ENCODE results near the gene HIP1R.
A peak's percentile ranks its signal among the peaks of the same experiment; 100 is the strongest.

The HIP1R gene

DNA sequence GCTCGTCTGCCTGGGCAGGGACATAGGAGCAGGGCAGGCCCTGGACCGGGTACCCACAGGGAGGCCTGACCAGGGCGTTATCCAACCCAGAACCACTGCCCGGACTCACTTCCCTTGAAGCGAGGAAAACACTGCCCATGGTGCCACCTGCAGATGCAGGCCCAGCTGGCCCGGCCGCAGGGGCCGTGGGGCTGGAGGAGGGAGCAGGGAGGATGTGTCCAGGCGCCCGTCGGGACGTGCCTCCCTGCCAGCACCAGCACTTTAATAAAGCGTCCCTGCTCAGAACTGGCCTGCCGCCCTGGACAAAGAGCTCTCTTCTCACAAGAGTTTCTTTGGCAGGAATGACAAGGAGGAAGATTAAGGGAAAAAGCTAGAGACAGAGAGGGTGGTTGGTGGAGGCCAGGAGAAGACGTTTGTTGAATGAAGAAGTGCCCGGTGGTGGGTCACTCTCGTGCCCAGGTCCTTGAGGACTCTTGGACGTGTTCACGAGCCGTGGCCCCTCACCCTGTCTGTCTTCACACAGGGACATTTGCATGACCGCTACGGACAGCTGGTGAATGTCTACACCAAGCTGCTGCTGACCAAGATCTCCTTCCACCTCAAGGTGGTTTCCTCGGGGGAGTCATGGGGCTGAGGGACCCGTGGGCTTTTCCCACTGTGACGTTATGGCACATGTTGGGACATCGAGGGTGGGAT, 14.2 kb downstream of the HIP1R start:
- no peak for DNase-seq

- DNase-seq, result no peak
Observed at GRCh38 chr12:122850048-122850445, 14.8 kb downstream of the HIP1R start.

DNA sequence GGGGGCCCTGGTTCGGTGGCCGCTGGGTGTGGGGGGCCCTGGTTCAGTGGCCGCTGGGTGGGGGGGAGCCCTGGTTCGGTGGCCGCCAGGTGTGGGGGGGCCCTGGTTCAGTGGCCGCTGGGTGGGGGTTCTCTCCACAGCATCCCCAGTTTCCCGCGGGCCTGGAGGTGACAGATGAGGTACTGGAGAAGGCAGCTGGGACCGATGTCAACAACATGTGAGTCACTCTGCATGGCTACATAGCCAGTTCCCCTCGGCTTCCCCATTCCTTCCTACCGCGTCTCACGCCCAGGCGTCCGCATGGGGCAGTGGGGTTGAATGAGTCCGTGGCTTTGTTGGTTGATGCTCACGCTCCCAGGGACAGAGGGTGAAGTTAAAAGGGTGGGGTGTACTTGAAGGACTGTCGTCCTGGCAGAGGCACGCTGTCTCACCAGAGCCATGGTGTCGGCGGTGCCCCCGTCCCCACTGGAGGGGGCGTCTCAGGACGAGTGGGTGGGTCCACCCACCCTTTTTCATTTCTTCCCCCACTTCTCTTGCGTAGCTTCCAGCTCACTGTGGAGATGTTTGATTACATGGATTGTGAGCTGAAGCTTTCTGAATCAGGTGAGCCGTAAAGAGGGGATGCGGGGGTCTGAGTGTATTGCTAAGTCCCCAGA, 15.6 kb downstream of the HIP1R start:
- DNase-seq, result no peak

- no peak for DNase-seq
Observed at GRCh38 chr12:122851820-122852219, 16.6 kb downstream of the HIP1R start.

DNA sequence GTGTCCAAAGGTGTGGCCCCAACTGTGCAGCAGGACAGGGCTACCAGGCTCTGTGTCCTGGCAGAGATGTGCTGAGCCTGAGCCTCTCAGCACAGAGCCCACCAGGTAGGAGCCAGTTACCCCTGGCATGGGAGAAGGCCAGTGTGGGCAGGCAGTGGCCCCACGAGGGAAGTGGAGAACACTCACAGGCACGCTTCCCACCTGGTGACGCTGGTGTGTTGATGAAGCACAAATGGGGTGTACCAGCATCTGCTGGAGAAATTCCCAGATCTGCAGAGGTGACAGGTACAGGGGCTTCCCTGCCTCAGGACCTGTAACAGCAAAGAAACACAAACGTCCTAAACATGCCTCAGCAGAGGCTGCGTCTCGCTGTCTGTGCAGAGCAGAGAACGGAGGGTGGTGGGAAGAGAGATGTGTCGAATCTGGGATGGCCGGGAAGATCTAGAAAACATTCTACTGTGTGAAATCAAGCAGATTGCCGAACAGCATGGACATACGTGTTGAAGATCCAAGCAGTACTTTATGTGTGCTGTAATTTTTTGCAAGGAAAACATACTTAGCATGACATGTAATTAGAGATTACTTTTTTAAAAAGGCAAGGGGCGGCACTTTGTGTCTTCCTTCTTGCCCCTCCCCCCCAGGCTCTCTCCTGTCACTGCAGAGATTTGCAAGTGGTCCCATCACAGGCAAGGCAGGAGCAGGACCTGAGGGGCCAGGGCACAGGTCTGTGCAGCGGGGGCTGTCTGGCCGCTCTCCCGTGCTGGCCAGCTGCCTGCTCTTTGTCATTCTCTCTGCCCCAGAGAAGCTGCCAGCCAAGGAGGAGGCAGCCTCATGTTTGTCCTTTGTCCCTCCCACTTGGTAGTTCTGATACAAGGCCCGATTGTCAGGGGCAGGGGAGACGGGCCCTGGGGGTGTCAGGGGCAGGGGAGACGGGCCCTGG, 17.3 kb downstream of the HIP1R start:
- no peak for DNase-seq

GRCh38 chr12:122853582-122854245, 18.5 kb downstream of the HIP1R start:
- no peak for DNase-seq

GRCh38 chr12:122854554-122854953, 19.3 kb downstream of the HIP1R start:
- no peak for DNase-seq

GRCh38 chr12:122855071-122855829, 20.0 kb downstream of the HIP1R start:
- no peak for DNase-seq

- no peak for DNase-seq
Observed at GRCh38 chr12:122855928-122856831, 20.9 kb downstream of the HIP1R start.

GRCh38 chr12:122856999-122857671, 21.9 kb downstream of the HIP1R start:
- no peak for DNase-seq

DNA sequence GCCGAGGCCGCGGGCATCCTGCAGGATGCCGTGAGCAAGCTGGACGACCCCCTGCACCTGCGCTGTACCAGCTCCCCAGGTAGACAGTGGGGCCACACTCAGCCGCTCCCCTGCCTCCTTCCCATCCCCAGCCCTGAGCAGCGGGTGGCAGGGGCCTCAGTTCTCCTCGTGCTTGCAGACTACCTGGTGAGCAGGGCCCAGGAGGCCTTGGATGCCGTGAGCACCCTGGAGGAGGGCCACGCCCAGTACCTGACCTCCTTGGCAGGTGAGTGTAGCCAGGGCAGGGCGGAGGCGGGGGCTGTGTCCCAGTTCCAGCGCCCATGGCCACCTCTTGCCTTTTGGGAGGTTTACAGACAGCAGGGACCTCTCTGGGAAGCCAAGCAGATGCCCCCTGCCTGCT, 22.9 kb downstream of the HIP1R start:
- DNase-seq, result no peak

DNA sequence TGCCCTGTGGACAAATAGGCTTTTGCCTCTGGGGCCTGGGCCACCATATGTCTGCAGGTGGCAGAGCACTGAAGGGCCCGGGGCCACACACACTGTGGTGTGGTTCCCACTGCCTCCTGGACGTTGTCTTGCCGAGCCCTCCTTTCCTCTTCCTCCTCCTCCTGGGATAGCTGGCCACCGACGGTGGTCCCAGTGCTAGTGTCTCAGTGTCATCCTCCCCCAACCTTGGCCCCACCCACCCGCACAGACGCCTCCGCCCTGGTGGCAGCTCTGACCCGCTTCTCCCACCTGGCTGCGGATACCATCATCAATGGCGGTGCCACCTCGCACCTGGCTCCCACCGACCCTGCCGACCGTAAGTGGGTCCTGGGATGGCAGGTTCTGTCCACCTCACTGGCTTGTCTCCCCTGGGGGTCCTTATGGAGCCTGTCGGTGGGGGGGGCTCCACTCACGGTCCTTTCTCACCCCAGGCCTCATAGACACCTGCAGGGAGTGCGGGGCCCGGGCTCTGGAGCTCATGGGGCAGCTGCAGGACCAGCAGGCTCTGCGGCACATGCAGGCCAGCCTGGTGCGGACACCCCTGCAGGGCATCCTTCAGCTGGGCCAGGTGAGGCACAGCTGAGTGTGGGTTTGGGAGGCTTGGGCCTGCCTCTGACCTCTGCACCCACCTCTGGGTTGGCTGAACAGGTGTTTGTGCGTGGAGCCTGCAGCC, 23.5 kb downstream of the HIP1R start:
- DNase-seq, result no peak

DNA sequence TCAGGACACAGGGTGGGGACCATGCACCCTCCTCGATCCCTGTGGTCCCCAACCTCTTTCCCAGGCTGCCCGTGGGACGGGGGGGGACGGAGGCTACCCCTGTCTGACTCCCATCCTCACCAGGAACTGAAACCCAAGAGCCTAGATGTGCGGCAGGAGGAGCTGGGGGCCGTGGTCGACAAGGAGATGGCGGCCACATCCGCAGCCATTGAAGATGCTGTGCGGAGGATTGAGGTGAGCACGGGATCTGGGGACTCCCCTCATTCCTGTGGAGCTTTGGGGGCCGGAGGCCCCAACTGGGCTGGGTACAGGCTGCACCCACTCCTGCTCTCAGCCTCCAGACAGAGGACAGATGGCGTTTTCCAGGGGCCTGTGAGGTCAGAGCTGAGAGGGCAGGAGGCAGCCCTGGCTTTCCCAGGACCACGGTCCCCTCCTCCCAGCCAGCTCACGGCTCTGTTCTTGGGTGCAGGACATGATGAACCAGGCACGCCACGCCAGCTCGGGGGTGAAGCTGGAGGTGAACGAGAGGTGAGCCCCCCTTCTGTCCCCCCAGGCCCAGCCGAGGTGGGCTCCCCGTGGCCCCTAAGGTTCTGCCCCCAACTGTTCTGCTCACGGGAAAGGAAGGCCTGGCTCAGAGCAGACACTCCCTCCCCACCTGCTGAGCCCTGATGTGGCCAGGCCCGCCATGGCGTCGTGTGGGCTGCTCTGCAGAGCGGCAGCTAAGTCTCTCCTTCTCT, 24.2 kb downstream of the HIP1R start:
- no peak for DNase-seq

DNA sequence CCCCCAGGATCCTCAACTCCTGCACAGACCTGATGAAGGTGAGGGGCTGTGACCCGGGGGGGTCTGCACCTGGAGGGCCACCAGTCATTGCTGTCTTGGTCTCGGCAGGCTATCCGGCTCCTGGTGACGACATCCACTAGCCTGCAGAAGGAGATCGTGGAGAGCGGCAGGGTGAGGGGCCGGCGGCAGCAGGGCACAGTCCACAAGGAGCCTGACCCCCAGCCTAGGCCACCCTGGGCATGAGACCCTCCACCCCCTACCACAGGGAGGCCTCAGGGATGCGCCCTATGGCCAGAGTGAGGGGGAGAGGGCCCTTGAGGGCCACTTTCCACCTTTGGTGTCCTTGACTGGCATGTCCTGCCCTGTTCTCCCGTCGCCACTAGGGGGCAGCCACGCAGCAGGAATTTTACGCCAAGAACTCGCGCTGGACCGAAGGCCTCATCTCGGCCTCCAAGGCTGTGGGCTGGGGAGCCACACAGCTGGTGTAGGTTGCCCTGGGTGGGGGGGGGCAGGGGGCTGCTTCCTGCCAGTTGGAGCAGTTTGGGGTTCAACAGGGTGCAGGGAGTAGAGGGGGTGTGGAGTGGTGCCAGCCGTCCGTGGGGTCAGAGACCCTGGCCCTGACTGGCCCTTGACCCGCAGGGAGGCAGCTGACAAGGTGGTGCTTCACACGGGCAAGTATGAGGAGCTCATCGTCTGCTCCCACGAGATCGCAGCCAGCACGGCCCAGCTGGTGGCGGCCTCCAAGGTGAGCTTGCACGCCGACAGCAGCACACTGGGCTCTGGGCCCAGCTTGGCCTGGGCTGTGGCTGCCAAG, 25.0 kb downstream of the HIP1R start:
- peak; percentile 49 for DNase-seq

- DNase-seq, result no peak
Observed at GRCh38 chr12:122860854-122861586, 25.8 kb downstream of the HIP1R start.

DNA sequence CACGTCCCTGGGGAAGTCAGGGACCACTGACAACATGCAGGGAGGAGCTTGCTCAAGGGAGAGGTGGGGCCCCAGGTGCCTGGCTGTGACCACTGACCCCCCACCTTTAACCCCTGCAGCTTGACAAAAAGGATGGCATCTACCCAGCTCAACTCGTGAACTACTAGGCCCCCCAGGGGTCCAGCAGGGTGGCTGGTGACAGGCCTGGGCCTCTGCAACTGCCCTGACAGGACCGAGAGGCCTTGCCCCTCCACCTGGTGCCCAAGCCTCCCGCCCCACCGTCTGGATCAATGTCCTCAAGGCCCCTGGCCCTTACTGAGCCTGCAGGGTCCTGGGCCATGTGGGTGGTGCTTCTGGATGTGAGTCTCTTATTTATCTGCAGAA, 26.3 kb downstream of the HIP1R start:
- DNase-seq, result no peak

- DNase-seq, result no peak
Observed at GRCh38 chr12:122862110-122862634, 26.9 kb downstream of the HIP1R start.

Data from NCI-H774 (cell line).